Activated CD4-positive, alpha-beta T cell treated with anti-CD3 and anti-CD28 coated beads, Interleukin-2, Interleukin-4, amounts not matched to agents 100 ng/mL and 50 ng/mL, durations not matched to agents 16 hours and 8 hours (primary cell): Measurements from ENCODE around the gene KLK7.

Source experiments
- DNase-seq: peaks from one replicate; pipeline ENCODE4 v3.0.0-alpha.2; 2020; ENCODE audit warnings: low spot score

Gene KLK7

GRCh38 chr19:50932018-50932689 is 51.6 kb downstream of the KLK7 start:
- DNase-seq, result no peak

GRCh38 chr19:50931023-50931422 is 52.7 kb downstream of the KLK7 start:
- no peak for DNase-seq

- DNase-seq, result no peak
Measured at GRCh38 chr19:50928831-50929230, 54.9 kb downstream of the KLK7 start.
